Epithelial cell of proximal tubule (primary cell): ENCODE measurements around the gene SPTSSB. TPM values are rescaled to one million over a fixed set of nuclear protein-coding genes. Genes with fewer than 3 reads are reported as not detected.

Source experiments
- total RNA-seq: library from RNA; depleted of rRNA; stranded (reverse); fragments of >200 nt; gene quantifications from 2 replicates; pipeline ENCODE4 v1.2.3, GENCODE V29; 2015

SPTSSB gene
- total RNA-seq, 1 donor from 2014 or later, result not detected

Other genes starting within 250 kb of the SPTSSB start
- 40.2 and 57.8 TPM in 2 replicates for gene NMD3, start 150.2 kb downstream of the SPTSSB start, total RNA-seq
- gene OTOL1, start 125.3 kb upstream of the SPTSSB start, total RNA-seq, result not detected in 2 replicates